ENCODE measurements around the gene YWHAQ.

Gene YWHAQ

GRCh38 chr2:9539531-9539930 is 91.3 kb downstream of the YWHAQ start:
- no peak overlapping the region for H3K27ac ChIP-seq (ENCODE audit: low read depth, low read length)
- H3K36me3 ChIP-seq (ENCODE audit: control insufficient read depth in 1 of 2, insufficient read depth in 2 of 2, low read length in 2 of 2) = peaks cover 0 to 4% of the 10 kb centered on the region in 2 donors
- no peak overlapping the region for H3K4me3 ChIP-seq (ENCODE audit: low read depth in 1 of 2, low read length in 2 of 2)
- no peaks in the 10 kb centered on the region for H3K27me3 ChIP-seq (ENCODE audit: control insufficient read depth in 1 of 2, insufficient read depth in 2 of 2, low read length in 2 of 2)
- H3K9ac ChIP-seq (ENCODE audit: low read depth in 1 of 2, low read length in 2 of 2) = no peak overlapping the region
- no peaks in the 10 kb centered on the region for H3K9me3 ChIP-seq (ENCODE audit: control insufficient read depth in 1 of 2, low read length in 2 of 2)
- H3K4me1 ChIP-seq (ENCODE audit: control insufficient read depth in 1 of 2, insufficient read depth in 2 of 2, low read length in 2 of 2) = peaks cover 0 to 25% of the 10 kb centered on the region in 2 donors

GRCh38 chr2:9538000-9538507 is 92.7 kb downstream of the YWHAQ start:
- Histone ChIP-seq H3K9ac (ENCODE audit: low read depth in 1 of 2, low read length in 2 of 2) (no peak overlapping the region), H3K36me3 (ENCODE audit: control insufficient read depth in 1 of 2, insufficient read depth in 2 of 2, low read length in 2 of 2) (peaks cover 0 to 11% of the 10 kb centered on the region in 2 donors), H3K27me3 (ENCODE audit: control insufficient read depth in 1 of 2, insufficient read depth in 2 of 2, low read length in 2 of 2) (no peaks in the 10 kb centered on the region), H3K4me3 (ENCODE audit: low read depth in 1 of 2, low read length in 2 of 2) (no peak overlapping the region), H3K9me3 (ENCODE audit: control insufficient read depth in 1 of 2, low read length in 2 of 2) (no peaks in the 10 kb centered on the region), H3K27ac (ENCODE audit: low read depth, low read length) (no peak overlapping the region), H3K4me1 (ENCODE audit: control insufficient read depth in 1 of 2, insufficient read depth in 2 of 2, low read length in 2 of 2) (peaks cover 0 to 25% of the 10 kb centered on the region in 2 donors)

GRCh38 chr2:9536504-9536903 is 94.3 kb downstream of the YWHAQ start:
- H3K27me3 ChIP-seq (ENCODE audit: control insufficient read depth in 1 of 2, insufficient read depth in 2 of 2, low read length in 2 of 2) = no peaks in the 10 kb centered on the region
- H3K4me3 ChIP-seq (ENCODE audit: low read depth in 1 of 2, low read length in 2 of 2) = peak overlapping the region in 1 of 2 donors; percentile 17
- H3K4me1 ChIP-seq (ENCODE audit: control insufficient read depth in 1 of 2, insufficient read depth in 2 of 2, low read length in 2 of 2) = peaks cover 0 to 25% of the 10 kb centered on the region in 2 donors
- no peaks in the 10 kb centered on the region for H3K9me3 ChIP-seq (ENCODE audit: control insufficient read depth in 1 of 2, low read length in 2 of 2)
- H3K36me3 ChIP-seq (ENCODE audit: control insufficient read depth in 1 of 2, insufficient read depth in 2 of 2, low read length in 2 of 2) = peaks cover 0 to 14% of the 10 kb centered on the region in 2 donors
- H3K9ac ChIP-seq (ENCODE audit: low read depth in 1 of 2, low read length in 2 of 2) = no peak overlapping the region
- H3K27ac ChIP-seq (ENCODE audit: low read depth, low read length) = no peak overlapping the region

- no peak overlapping the region for H3K9ac ChIP-seq (ENCODE audit: low read depth in 1 of 2, low read length in 2 of 2)
- no peak overlapping the region for H3K27ac ChIP-seq (ENCODE audit: low read depth, low read length)
- H3K36me3 ChIP-seq (ENCODE audit: control insufficient read depth in 1 of 2, insufficient read depth in 2 of 2, low read length in 2 of 2) = peaks cover 0 to 10% of the 10 kb centered on the region in 2 donors
- H3K4me1 ChIP-seq (ENCODE audit: control insufficient read depth in 1 of 2, insufficient read depth in 2 of 2, low read length in 2 of 2) = peaks cover 0 to 19% of the 10 kb centered on the region in 2 donors
- no peaks in the 10 kb centered on the region for H3K9me3 ChIP-seq (ENCODE audit: control insufficient read depth in 1 of 2, low read length in 2 of 2)
- no peaks in the 10 kb centered on the region for H3K27me3 ChIP-seq (ENCODE audit: control insufficient read depth in 1 of 2, insufficient read depth in 2 of 2, low read length in 2 of 2)
- H3K4me3 ChIP-seq (ENCODE audit: low read depth in 1 of 2, low read length in 2 of 2) = no peak overlapping the region
Observed at GRCh38 chr2:9535177-9535576, 95.6 kb downstream of the YWHAQ start.
